ENCODE measurements around the gene BIRC3.

Gene BIRC3

DNA sequence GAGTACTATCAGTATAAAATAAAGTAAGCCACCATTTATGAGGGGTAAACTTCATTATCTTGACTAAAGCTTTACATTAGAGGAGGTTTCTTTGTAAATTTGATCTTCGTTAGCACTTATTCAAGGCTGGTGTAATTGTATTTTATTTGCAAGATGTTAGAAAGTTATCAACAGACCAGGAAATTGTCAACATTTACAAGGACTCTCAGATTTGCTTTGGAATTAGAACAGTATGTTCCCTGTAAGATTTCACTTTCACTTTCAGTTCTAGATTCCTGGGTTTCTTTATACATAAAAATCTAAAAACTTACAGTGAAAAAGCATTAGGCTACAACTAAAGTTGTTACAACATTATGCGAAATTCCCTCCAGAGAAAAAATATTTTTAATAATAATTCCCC is 4.6 kb upstream of the BIRC3 start:
- TF ChIP-seq TAF1 (IDR thresholded peaks at IDR 0.05; ENCODE audit: borderline replicate concordance, insufficient read depth, low read length) (no peak), REST (IDR thresholded peaks at IDR 0.05; ENCODE audit: insufficient read depth in 1 of 2, low read depth in 2 of 2, low read length in 2 of 2) (no peak), SIN3A (IDR thresholded peaks at IDR 0.05; ENCODE audit: borderline replicate concordance, insufficient read depth, low read length) (no peak), FOXP2 (optimal IDR thresholded peaks at IDR 0.05; ENCODE audit: borderline replicate concordance, extremely low read depth, extremely low read length, insufficient read depth) (no peak), POLR2AphosphoS5 (IDR thresholded peaks at IDR 0.05; ENCODE audit: low read depth, low read length) (no peak)

DNA sequence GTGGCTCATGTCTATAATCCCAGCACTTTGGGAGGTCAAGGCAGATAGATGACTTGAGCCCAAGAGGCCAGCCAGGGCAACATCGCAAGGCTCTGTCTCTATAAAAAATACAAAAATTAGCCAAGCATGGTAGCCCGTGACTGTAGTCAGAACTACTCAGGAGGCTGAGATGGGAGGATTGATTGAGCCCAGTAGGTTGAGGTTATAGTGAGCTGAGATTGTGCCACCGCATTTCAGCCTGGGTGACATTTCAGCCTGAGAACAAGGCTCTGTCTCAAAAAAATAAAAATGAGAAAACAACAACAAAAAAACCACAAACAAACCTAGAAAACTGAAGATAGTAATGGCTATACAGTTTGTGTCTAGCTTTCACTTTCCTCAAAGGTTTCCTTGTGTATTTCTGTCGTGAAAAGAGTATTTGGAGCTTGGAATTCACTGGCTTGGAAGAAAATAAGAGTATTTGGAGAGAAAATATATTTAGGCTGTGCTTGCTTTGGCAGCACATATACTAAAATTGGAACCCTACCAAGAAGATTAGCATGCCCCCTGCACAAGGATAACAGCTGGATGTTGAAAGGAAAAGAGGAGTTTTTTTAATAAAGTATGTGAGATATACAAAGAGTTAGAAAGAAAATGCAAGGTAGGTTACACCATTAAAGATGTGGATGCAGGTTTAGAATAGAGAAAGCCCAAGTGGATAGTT is 3.9 kb upstream of the BIRC3 start:
- TF ChIP-seq FOXP2 (optimal IDR thresholded peaks at IDR 0.05; ENCODE audit: borderline replicate concordance, extremely low read depth, extremely low read length, insufficient read depth) (no peak), SIN3A (IDR thresholded peaks at IDR 0.05; ENCODE audit: borderline replicate concordance, insufficient read depth, low read length) (no peak), REST (IDR thresholded peaks at IDR 0.05; ENCODE audit: insufficient read depth in 1 of 2, low read depth in 2 of 2, low read length in 2 of 2) (no peak), POLR2AphosphoS5 (IDR thresholded peaks at IDR 0.05; ENCODE audit: low read depth, low read length) (no peak), TAF1 (IDR thresholded peaks at IDR 0.05; ENCODE audit: borderline replicate concordance, insufficient read depth, low read length) (no peak)

- TF ChIP-seq REST (IDR thresholded peaks at IDR 0.05; ENCODE audit: insufficient read depth in 1 of 2, low read depth in 2 of 2, low read length in 2 of 2) (no peak), POLR2AphosphoS5 (IDR thresholded peaks at IDR 0.05; ENCODE audit: low read depth, low read length) (no peak), TAF1 (IDR thresholded peaks at IDR 0.05; ENCODE audit: borderline replicate concordance, insufficient read depth, low read length) (no peak), SIN3A (IDR thresholded peaks at IDR 0.05; ENCODE audit: borderline replicate concordance, insufficient read depth, low read length) (no peak), FOXP2 (optimal IDR thresholded peaks at IDR 0.05; ENCODE audit: borderline replicate concordance, extremely low read depth, extremely low read length, insufficient read depth) (no peak)
Observed at GRCh38 chr11:102314784-102315183, 2.5 kb upstream of the BIRC3 start.

DNA sequence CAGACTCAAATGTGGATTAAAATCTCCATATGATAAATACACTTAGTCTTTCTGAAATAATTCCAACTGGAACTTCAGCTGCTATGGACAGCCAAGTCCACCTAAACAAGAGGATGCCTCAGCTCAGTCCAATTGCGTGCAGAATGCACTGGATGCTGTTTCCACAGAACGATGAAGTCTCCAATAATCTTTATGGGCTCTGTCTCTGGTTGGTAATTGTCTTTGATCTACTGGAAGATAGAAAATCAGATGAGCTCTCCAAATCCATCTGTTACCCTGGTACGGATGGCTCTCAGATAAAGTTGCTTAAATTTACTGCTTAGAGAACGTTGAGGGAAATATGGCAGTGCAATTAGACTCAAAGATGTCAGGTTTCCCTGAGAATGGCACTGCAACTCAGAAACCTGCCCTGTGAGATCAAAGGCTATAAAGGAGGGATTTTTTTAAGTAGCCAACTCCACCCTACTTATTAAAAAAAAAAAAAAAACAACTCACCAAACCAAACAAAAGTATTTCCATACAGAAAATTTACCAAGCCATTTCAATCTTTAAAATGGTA is 859 bp upstream of the BIRC3 start:
- no peak for TF ChIP-seq FOXP2 (optimal IDR thresholded peaks at IDR 0.05; ENCODE audit: borderline replicate concordance, extremely low read depth, extremely low read length, insufficient read depth)
- no peak for TF ChIP-seq POLR2AphosphoS5 (IDR thresholded peaks at IDR 0.05; ENCODE audit: low read depth, low read length)
- no peak for TF ChIP-seq TAF1 (IDR thresholded peaks at IDR 0.05; ENCODE audit: borderline replicate concordance, insufficient read depth, low read length)
- TF ChIP-seq SIN3A (IDR thresholded peaks at IDR 0.05; ENCODE audit: borderline replicate concordance, insufficient read depth, low read length): no peak
- no peak for TF ChIP-seq REST (IDR thresholded peaks at IDR 0.05; ENCODE audit: insufficient read depth in 1 of 2, low read depth in 2 of 2, low read length in 2 of 2)

Data from PFSK-1 (cell line).